GM21619 (cell line): ENCODE measurements around the gene PRAMEF4.
"Not testable (repeated sequence)": the region's sequence is repeated elsewhere in the genome, so short reads cannot be mapped to it uniquely, and the experiment has no call there.

Source experiments
- ATAC-seq: cut with Tn5 transposase; IDR thresholded peaks from one replicate; pipeline ENCODE4 v1.9.1; 2021; ENCODE audit not compliant: unreplicated experiment

The PRAMEF4 gene

DNA sequence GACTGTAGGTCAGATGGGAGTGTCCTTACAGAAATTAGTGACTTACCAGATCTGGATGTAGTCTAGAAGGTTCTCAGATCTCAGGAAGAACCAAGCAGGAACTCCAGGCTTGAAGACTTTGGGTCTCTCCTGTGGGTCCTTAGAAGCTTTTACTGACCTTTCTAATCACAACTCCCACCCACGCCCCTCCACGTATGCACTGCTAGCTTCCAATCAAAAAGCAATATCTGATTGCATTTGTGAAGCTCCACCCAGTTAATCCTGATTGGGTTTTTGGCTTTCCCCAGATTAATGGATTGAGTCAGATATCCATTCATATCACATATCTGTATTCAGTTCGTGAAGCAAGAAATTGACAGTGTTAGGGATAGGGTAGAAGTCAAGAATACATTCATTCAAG lies at the start of gene PRAMEF4:
Gene PRAMEF4 (minus strand): TSS at position 101 of the 400 bp plus-strand sequence. CDS start 2,807 bp downstream, outside the sequence.
- ATAC-seq: not testable (repeated sequence)

DNA sequence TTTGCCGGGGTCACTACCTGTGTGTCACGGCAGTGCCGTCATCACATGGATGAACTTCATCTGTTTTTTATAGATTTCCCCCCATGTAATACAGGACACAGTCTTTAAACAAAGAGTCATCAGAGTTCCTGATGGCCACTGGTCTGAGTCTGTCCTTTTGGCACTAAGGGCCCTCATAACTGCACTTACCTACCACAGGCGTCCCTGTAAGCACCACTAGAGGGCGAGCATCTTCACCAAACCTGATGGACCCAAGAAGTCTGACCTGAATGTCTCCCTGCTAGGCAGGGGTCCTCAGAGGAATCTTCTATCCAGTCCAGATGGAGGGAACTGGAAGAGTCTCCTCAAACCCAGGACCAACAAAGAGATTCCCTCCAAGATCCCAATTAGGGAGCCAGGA lies 38.4 kb upstream of the PRAMEF4 start:
- not testable (repeated sequence) for ATAC-seq

GRCh38 chr1:12921749-12922148 lies 35.7 kb upstream of the PRAMEF4 start:
- not testable (repeated sequence) for ATAC-seq

GRCh38 chr1:12916310-12916709 lies 30.3 kb upstream of the PRAMEF4 start, which contains the start of gene PRAMEF7:
PRAMEF7 (plus strand) TSS chr1:12916610; CDS start chr1:12917693, 1,083 bp downstream.
- ATAC-seq: not testable (repeated sequence)

- not testable (repeated sequence) for ATAC-seq
Observed at GRCh38 chr1:12903793-12904572, 18.0 kb upstream of the PRAMEF4 start.

GRCh38 chr1:12899186-12899585 lies 13.2 kb upstream of the PRAMEF4 start:
- not testable (repeated sequence) for ATAC-seq

DNA sequence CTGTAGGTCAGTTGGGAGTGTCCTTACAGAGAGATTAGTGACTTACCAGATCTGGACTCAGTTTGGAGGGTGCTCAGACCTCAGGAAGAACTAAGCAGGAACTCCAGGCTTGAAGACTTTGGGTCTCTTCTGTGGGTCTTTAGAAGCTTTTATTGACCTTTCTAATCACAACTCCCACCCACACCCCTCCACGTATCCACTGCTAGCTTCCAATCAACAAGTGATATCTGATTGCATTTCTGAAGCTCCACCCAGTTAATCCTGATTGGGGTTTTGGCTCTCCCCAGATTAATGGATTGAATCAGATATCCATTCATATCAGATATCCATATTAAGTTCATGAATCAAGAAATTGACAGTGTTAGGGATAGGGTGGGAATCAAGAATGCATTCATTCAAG lies 12.2 kb upstream of the PRAMEF4 start, which contains the start of gene PRAMEF10:
Gene PRAMEF10 (minus strand): TSS at position 101 of the 400 bp plus-strand sequence. CDS start 2,423 bp downstream, outside the sequence.
- ATAC-seq: not testable (repeated sequence)

DNA sequence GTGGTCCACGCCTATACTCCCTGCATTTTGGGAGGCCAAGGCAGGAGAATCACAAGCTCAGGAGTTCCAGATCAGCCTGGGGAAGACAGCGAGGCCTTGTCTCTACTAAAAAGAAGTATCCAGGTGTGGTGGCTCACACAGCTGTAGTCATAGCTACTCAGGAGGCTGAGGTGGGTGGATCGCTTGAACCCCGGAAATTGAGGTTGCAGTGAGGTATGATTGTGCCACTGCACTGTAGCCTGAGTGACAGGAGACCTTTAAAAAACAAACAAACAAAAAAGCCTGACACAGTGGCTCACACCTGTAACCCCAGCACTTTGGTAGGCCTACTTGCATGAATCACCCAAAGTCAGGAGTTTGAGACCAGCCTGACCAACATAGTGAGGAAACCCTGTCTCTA lies 7.5 kb downstream of the PRAMEF4 start:
- not testable (repeated sequence) for ATAC-seq

GRCh38 chr1:12863131-12863880 lies 22.7 kb downstream of the PRAMEF4 start:
- ATAC-seq: not testable (repeated sequence)

DNA sequence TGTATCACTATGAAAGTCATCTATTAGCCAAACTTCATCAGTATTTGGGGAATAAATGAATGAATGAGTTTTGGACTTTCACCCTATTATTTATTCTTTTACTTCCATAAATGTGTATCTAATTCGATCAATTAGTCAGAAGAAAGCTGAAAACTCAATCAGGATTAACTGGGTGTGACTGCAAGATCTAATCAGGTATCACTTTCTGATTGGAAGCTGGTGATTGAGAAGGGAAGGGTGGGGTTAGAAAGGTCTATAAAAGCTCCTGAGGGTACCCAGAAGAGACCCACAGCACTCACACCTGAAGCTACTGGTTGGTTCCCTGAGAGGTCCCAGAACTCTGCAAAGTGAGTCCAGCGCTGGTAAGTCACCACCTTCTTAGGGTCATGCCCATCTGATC lies 29.2 kb downstream of the PRAMEF4 start, which contains the start of gene PRAMEF2:
Gene PRAMEF2 (plus strand): TSS at position 301 of the 400 bp plus-strand sequence. CDS start 1,924 bp downstream, outside the sequence.
- not testable (repeated sequence) for ATAC-seq

DNA sequence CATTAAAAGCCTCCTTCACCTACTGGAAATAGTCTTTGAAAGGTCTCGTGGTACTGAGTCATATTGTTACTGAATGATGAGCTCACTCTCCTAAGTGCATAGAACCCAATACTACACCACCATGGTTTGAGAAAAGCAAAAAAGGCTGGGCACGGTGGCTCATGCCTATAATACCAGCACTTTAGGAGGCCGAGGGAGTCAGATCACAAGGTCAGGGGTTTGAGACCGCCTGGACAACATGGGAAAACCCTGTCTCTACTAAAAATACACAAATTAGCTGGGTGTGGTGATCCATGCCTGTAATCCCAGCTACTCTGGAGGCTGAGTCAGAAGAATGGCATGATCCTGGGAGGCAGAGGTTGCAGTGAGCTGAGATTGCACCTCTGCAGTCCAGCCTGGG lies 34.2 kb downstream of the PRAMEF4 start:
- ATAC-seq: no peak

DNA sequence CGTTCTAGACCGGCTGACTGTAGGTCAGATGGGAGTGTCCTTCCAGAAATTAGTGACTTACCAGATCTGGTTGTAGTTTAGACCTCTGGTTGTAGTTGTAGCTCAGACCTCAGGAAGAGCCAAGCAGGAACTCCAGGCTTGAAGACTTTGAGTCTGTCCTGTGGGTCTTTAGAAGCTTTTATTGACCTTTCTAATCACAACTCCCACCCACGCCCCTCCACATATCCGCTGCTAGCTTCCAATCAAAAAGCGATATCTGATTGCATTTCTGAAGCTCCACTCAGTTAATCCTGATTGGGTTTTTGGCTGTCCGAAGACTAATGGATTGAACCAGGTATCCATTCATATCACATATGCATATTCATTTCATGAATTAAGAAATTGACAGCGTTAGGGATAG lies 37.4 kb downstream of the PRAMEF4 start, which contains the start of gene HNRNPCL1:
Gene HNRNPCL1 (minus strand): TSS at position 101 of the 400 bp plus-strand sequence. CDS start 431 bp downstream, outside the sequence.
- not testable (repeated sequence) for ATAC-seq

DNA sequence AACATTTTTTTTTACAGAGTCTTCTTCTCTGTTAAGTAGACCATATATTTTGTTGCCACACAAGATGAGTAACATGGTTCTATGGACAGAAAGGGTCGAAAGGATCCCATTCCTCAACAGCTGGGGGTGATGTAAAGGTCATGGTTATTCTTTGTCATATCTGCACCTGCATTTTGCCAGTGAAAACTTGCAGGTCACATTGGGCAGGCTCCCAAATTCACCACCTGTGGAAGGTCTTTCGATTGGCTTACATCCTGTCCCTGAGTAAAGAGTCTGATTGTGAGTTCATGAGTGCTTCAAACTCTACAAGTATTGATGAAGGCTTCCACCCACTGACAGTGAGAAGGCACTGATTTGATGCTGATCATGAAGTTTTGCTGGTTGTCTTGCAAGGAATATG lies 52.8 kb downstream of the PRAMEF4 start:
- ATAC-seq: not testable (repeated sequence)

DNA sequence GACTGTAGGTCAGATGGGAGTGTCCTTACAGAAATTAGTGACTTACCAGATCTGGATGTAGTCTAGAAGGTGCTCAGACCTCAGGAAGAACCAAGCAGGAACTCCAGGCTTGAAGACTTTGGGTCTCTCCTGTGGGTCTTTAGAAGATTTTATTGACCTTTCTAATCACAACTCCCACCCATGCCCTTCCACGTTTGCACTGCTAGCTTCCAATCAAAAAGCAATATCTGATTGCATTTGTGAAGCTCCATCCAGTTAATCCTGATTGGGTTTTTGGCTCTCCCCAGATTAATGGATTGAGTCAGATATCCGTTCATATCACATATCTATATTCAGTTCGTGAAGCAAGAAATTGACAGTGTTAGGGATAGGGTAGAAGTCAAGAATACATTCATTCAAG lies 54.7 kb downstream of the PRAMEF4 start, which contains the start of gene PRAMEF11:
Gene PRAMEF11 (minus strand): TSS at position 101 of the 400 bp plus-strand sequence. CDS start 2,621 bp downstream, outside the sequence.
- ATAC-seq: not testable (repeated sequence)
